Liver (tissue), 9 donors: ENCODE data around the gene RASAL2. TPM values are rescaled to one million over a fixed set of nuclear protein-coding genes. Genes with fewer than 3 reads are reported as not detected.

Experiments
- DNase-seq: peaks from one replicate; pipeline ENCODE4 v3.0.0-alpha.2; 2017; ENCODE audit warnings: low spot score
- H3K27ac ChIP-seq, 2 donors: one replicate each; pipeline ENCODE4 v1.7.0; 2013; ENCODE audit warnings: inconsistent platforms in 2 of 2, low read length in 2 of 2, control low read depth in 1 of 2, low read depth in 1 of 2, mild to moderate bottlenecking in 1 of 2
- H3K27me3 ChIP-seq, 4 donors: one replicate each; pipeline versions ENCODE4 v1.6.1 to v1.7.0; 2013; ENCODE audit warnings: low read length in 3 of 4, inconsistent platforms in 1 of 4, mild to moderate bottlenecking in 1 of 4, moderate library complexity in 1 of 4; ENCODE audit not compliant: control insufficient read depth in 4 of 4, insufficient read depth in 4 of 4
- H3K36me3 ChIP-seq, 4 donors: one replicate each; pipeline versions ENCODE4 v1.6.1 to v1.7.0; 2013; ENCODE audit warnings: low read length in 3 of 4, mild to moderate bottlenecking in 3 of 4, low read depth in 1 of 4, moderate library complexity in 1 of 4; ENCODE audit not compliant: control insufficient read depth in 4 of 4, insufficient read depth in 3 of 4
- H3K4me1 ChIP-seq, 4 donors: one replicate each; pipeline versions ENCODE4 v1.6.1 to v1.7.0; 2013; ENCODE audit warnings: low read length in 3 of 4, mild to moderate bottlenecking in 3 of 4, moderate library complexity in 1 of 4; ENCODE audit not compliant: control insufficient read depth in 4 of 4, insufficient read depth in 4 of 4
- H3K4me3 ChIP-seq, 3 donors: one replicate each; pipeline versions ENCODE4 v1.6.1 to v1.7.0; 2013; ENCODE audit warnings: low read length in 3 of 3, control low read depth in 1 of 3, low read depth in 1 of 3, mild to moderate bottlenecking in 1 of 3
- H3K9ac ChIP-seq, 2 donors: one replicate each; pipeline ENCODE4 v1.7.0; 2013; ENCODE audit warnings: low read length in 2 of 2, mild to moderate bottlenecking in 2 of 2, moderate library complexity in 2 of 2, control low read depth in 1 of 2, low read depth in 1 of 2
- H3K9me3 ChIP-seq, 4 donors: one replicate each; pipeline versions ENCODE4 v1.6.1 to v1.7.0; 2013; ENCODE audit warnings: low read length in 3 of 4; ENCODE audit not compliant: control insufficient read depth in 4 of 4
- ATF3 ChIP-seq: IDR thresholded peaks from 2 replicates; pipeline ENCODE4 v1.6.1; 2016; ENCODE audit warnings: antibody characterized with exemption
- EGR1 ChIP-seq, 2 donors: IDR thresholded peaks; 2 replicates each; pipeline ENCODE4 v1.6.1; 2016 to 2018; ENCODE audit warnings: antibody characterized with exemption in 2 of 2, low read depth in 2 of 2
- FOXA1 ChIP-seq: IDR thresholded peaks from 2 replicates; pipeline ENCODE4 v1.6.1; 2016; ENCODE audit warnings: antibody characterized with exemption
- FOXA2 ChIP-seq: IDR thresholded peaks from 2 replicates; pipeline ENCODE4 v1.6.1; 2016; ENCODE audit warnings: antibody characterized with exemption
- GABPA ChIP-seq, 2 donors: IDR thresholded peaks in 1 of 2; conservative IDR thresholded peaks in 1 of 2; 2 replicates each; pipeline ENCODE4 v1.6.1; 2016; ENCODE audit warnings: antibody characterized with exemption in 2 of 2, mild to moderate bottlenecking in 1 of 2, moderate library complexity in 1 of 2
- HNF4A ChIP-seq, 2 donors: conservative IDR thresholded peaks; 2 replicates each; pipeline ENCODE4 v1.6.1; 2016; ENCODE audit warnings: antibody characterized with exemption in 2 of 2, mild to moderate bottlenecking in 2 of 2
- HNF4G ChIP-seq: IDR thresholded peaks from 2 replicates; pipeline ENCODE4 v1.6.1; 2016; ENCODE audit warnings: antibody characterized with exemption
- NR2F2 ChIP-seq: IDR thresholded peaks from 2 replicates; pipeline ENCODE4 v1.6.1; 2016; ENCODE audit warnings: antibody characterized with exemption
- RAD21 ChIP-seq, 2 donors: IDR thresholded peaks; 2 replicates each; pipeline ENCODE4 v1.6.1; 2016; ENCODE audit warnings: antibody characterized with exemption in 2 of 2, mild to moderate bottlenecking in 2 of 2
- REST ChIP-seq: IDR thresholded peaks from 2 replicates; pipeline ENCODE4 v1.6.1; 2016; ENCODE audit warnings: antibody characterized with exemption, mild to moderate bottlenecking
- RXRA ChIP-seq, 2 donors: IDR thresholded peaks; 2 replicates each; pipeline ENCODE4 v1.6.1; 2017 to 2018; ENCODE audit warnings: antibody characterized with exemption in 2 of 2, mild to moderate bottlenecking in 1 of 2
- SP1 ChIP-seq: IDR thresholded peaks from 2 replicates; pipeline ENCODE4 v1.6.1; 2018; ENCODE audit warnings: antibody characterized with exemption, mild to moderate bottlenecking
- TAF1 ChIP-seq: conservative IDR thresholded peaks from 2 replicates; pipeline ENCODE4 v1.6.1; 2016; ENCODE audit warnings: antibody characterized with exemption, mild to moderate bottlenecking
- YY1 ChIP-seq: IDR thresholded peaks from 2 replicates; pipeline ENCODE4 v1.6.1; 2016; ENCODE audit warnings: antibody characterized with exemption, mild to moderate bottlenecking
- ZBTB33 ChIP-seq: IDR thresholded peaks from 2 replicates; pipeline ENCODE4 v1.6.1; 2016; ENCODE audit warnings: antibody characterized with exemption
- WGBS: extraction: QIAGEN DNeasy Blood & Tissue Kit; methylation state at CpG from one replicate; pipeline ENCODE4 v1.1.7; 2013; 5-methylcytosine and 5-hydroxymethylcytosine counted together
- polyA plus RNA-seq, 2 donors: library from polyadenylated mRNA; stranded (reverse) in 1 of 2; unstranded in 1 of 2; fragments of 200-250 nt in 1 of 2; fragments of >200 nt in 1 of 2; fragmentation: Nextera tagmentation in 1 of 2; extraction: Ambion mirVana in 1 of 2; gene quantifications; one replicate each; pipeline versions ENCODE4 v1.2.1 to v1.2.3, GENCODE V29; 2013 to 2015
- total RNA-seq, 2 donors: library from RNA; depleted of rRNA; stranded (reverse); fragments of >200 nt; gene quantifications; one replicate each; pipeline ENCODE4 v1.2.3, GENCODE V29; 2014
- donor health status: healthy.
- donor health status: healthy.
- donor health status: healthy.
- donor health status: healthy.
- donor health status: healthy.

Gene RASAL2
- total and polyA plus RNA-seq, 4 donors, result 1.8 to 8.1 (median 4.1) TPM

GRCh38 chr1:178101654-178102053, 7.8 kb downstream of the RASAL2 start:
- no peak for DNase-seq
- Histone ChIP-seq H3K4me1 (peaks cover 1 to 33% (median 19%) of the 10 kb centered on the region in 4 donors), H3K4me3 (no peak overlapping the region), H3K9me3 (no peaks in the 10 kb centered on the region), H3K27ac (peak overlapping the region; percentile 29 to 58), H3K27me3 (no peaks in the 10 kb centered on the region), H3K36me3 (no peaks in the 10 kb centered on the region), H3K9ac (no peak overlapping the region)
- TF ChIP-seq NR2F2, result peak; percentile 84
- no peak for TF ChIP-seq GABPA (IDR thresholded peaks at IDR 0.05 in 1 of 2, conservative IDR thresholded peaks at IDR 0.05 in 1 of 2)
- no peak for TF ChIP-seq SP1
- no peak for TF ChIP-seq FOXA1
- TF ChIP-seq YY1, result no peak
- TF ChIP-seq FOXA2, result no peak
- TF ChIP-seq HNF4G, result no peak
- no peak for TF ChIP-seq ZBTB33
- no peak for TF ChIP-seq TAF1
- WGBS, result 35% methylated on average over 1 of the region's 1 CpG

- peak; percentile 37 for DNase-seq
- no peak for TF ChIP-seq EGR1 (IDR thresholded peaks at IDR 0.05; ENCODE audit: low read depth in 2 of 2)
- TF ChIP-seq RXRA (IDR thresholded peaks at IDR 0.05), result peak in 1 of 2 donors; percentile 48
- no peak for TF ChIP-seq FOXA1
- peak in 1 of 2 donors; percentile 34 for TF ChIP-seq RAD21 (IDR thresholded peaks at IDR 0.05)
- TF ChIP-seq NR2F2, result no peak
- TF ChIP-seq HNF4A (conservative IDR thresholded peaks at IDR 0.05), result peak; percentile 47 to 72
- Histone ChIP-seq H3K27ac (peak overlapping the region in 1 of 2 donors; percentile 58), H3K4me1 (peaks cover 0 to 33% (median 19%) of the 10 kb centered on the region in 4 donors), H3K4me3 (no peak overlapping the region), H3K9me3 (no peaks in the 10 kb centered on the region), H3K36me3 (no peaks in the 10 kb centered on the region), H3K9ac (no peak overlapping the region), H3K27me3 (no peaks in the 10 kb centered on the region)
- WGBS, result 33% methylated on average over 4 of the region's 4 CpGs
These were observed 8.3 kb downstream of the RASAL2 start for GRCh38 chr1:178102218-178102617.

GRCh38 chr1:178107823-178108222, 13.9 kb downstream of the RASAL2 start:
- H3K36me3 ChIP-seq, result no peaks in the 10 kb centered on the region
- no peak overlapping the region for H3K27ac ChIP-seq
- no peak overlapping the region for H3K4me3 ChIP-seq
- no peak for DNase-seq
- WGBS, result 88% methylated on average over 1 of the region's 1 CpG
- TF ChIP-seq TAF1 (no peak), REST (no peak), ATF3 (no peak), SP1 (no peak), HNF4A (conservative IDR thresholded peaks at IDR 0.05) (no peak), HNF4G (no peak), FOXA1 (no peak), ZBTB33 (no peak), RXRA (IDR thresholded peaks at IDR 0.05) (no peak)
- no peak overlapping the region for H3K9ac ChIP-seq
- no peaks in the 10 kb centered on the region for H3K27me3 ChIP-seq
- peaks cover 0 to 12% (median 3%) of the 10 kb centered on the region in 4 donors for H3K4me1 ChIP-seq
- no peaks in the 10 kb centered on the region for H3K9me3 ChIP-seq
